Measurements from ENCODE around the gene ACTR3C. TPM values are rescaled to one million over a fixed set of nuclear protein-coding genes. Genes with fewer than 3 reads are reported as not detected.

Gene ACTR3C
- total and polyA plus RNA-seq, 5 donors: 4.2 to 7.4 (median 5.4) TPM

DNA sequence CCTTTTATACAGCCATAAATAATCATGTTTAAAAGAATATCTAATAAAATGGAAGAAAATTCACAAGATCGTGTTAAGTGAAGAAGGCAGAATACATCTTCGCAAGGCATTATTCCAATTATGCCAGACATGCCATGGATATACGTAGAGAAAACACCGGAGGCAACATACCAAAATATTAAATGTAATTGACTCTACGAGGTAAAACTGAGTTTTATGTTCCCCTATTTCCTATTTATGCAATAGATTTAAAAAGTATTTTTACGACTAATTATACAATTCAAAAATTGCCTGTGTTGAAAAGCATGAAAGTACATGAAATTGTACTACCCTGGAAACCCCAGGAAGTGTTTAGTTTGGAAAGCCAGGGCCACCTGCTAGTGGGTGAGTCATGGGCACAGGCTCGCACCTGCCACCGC lies 44.3 kb upstream of the ACTR3C start:
- H3K4me3 ChIP-seq (ENCODE audit: low read length): peak overlapping the region; percentile 63
- peak overlapping the region; percentile 78 for H3K27ac ChIP-seq (ENCODE audit: low read length)
- no peaks in the 10 kb centered on the region for H3K27me3 ChIP-seq (ENCODE audit: control insufficient read depth, insufficient read depth)
- no peaks in the 10 kb centered on the region for H3K9me3 ChIP-seq (ENCODE audit: control insufficient read depth, low read length)
- WGBS: 56% methylated on average over 8 of the region's 8 CpGs
- peak; percentile 6 to 23 for ATAC-seq
- H3K4me1 ChIP-seq (ENCODE audit: control insufficient read depth, insufficient read depth, low read length): peaks cover 4% of the 10 kb centered on the region
- DNase-seq: no peak
- intact Hi-C loops (cut with DNase I): loop anchor here in 1 of 4 donors (5.0 kb wide), 1 partner anchor 35 kb away; no protein-coding TSS in a partner anchor

GRCh38 chr7:150365673-150366398 lies 42.5 kb upstream of the ACTR3C start:
- no peak overlapping the region for H3K4me3 ChIP-seq (ENCODE audit: low read length)
- H3K27ac ChIP-seq (ENCODE audit: low read length): no peak overlapping the region
- intact Hi-C loops (cut with DNase I): loop anchor here in 1 of 4 donors (5.0 kb wide), 1 partner anchor 36 kb away; no protein-coding TSS in a partner anchor
- ATAC-seq: no peak
- 79% methylated on average over 5 of the region's 5 CpGs for WGBS
- peaks cover 4% of the 10 kb centered on the region for H3K4me1 ChIP-seq (ENCODE audit: control insufficient read depth, insufficient read depth, low read length)
- no peaks in the 10 kb centered on the region for H3K9me3 ChIP-seq (ENCODE audit: control insufficient read depth, low read length)
- no peaks in the 10 kb centered on the region for H3K27me3 ChIP-seq (ENCODE audit: control insufficient read depth, insufficient read depth)
- no peak for DNase-seq

DNA sequence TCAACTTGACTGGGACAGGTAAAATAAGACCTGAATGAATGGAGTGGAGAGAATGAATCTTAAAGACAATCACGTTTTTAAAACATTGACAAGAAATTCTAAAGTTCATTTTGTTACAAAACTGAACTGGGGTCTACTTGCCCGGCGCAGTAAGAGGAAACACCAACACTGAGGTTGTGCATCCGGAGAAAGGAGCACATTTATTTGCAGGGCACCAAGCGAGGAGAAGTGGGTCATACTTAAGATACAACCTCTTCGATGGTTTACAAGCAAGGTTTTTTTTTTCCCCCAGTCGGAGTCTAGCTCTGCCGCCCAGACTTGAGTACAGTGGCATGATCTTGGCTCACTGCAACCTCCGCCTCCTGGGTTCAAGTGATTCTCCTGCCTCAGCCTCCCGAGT lies 41.8 kb upstream of the ACTR3C start:
- DNase-seq (no peak), ATAC-seq (no peak)
- intact Hi-C loops (cut with DNase I): loop anchor here in 1 of 4 donors (5.0 kb wide), 1 partner anchor 37 kb away; no protein-coding TSS in a partner anchor
- peaks cover 4% of the 10 kb centered on the region for H3K4me1 ChIP-seq (ENCODE audit: control insufficient read depth, insufficient read depth, low read length)
- H3K9me3 ChIP-seq (ENCODE audit: control insufficient read depth, low read length): no peaks in the 10 kb centered on the region
- WGBS: 86% methylated on average over 10 of the region's 10 CpGs
- no peak overlapping the region for H3K4me3 ChIP-seq (ENCODE audit: low read length)
- H3K27me3 ChIP-seq (ENCODE audit: control insufficient read depth, insufficient read depth): no peaks in the 10 kb centered on the region
- no peak overlapping the region for H3K27ac ChIP-seq (ENCODE audit: low read length)

DNA sequence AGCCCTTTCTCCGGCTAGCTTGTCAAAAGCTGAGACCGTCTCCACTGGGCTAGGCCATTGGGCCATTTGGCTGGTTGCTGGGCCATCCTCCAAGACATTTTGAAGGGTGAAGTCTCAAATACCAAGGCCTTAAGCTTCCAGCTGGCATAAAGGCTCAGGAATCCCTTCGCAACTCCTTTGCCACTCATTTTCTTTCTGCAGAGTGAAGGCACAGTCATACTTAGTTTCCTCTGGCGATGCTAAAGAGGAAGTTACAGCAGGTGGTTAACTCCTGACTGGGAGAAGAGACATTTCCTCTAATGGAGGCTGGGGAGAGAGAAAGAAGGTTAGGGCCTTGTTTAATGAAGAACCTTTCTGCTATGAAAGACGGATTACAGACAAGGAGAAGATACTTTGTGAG lies 40.5 kb upstream of the ACTR3C start:
- H3K27me3 ChIP-seq (ENCODE audit: control insufficient read depth, insufficient read depth): no peaks in the 10 kb centered on the region
- no peak for DNase-seq
- intact Hi-C loops (cut with DNase I): no loop called here
- no peak for ATAC-seq
- no peak overlapping the region for H3K4me3 ChIP-seq (ENCODE audit: low read length)
- WGBS: 70% methylated on average over 5 of the region's 5 CpGs
- H3K4me1 ChIP-seq (ENCODE audit: control insufficient read depth, insufficient read depth, low read length): no peaks in the 10 kb centered on the region
- H3K9me3 ChIP-seq (ENCODE audit: control insufficient read depth, low read length): no peaks in the 10 kb centered on the region
- no peak overlapping the region for H3K27ac ChIP-seq (ENCODE audit: low read length)

DNA sequence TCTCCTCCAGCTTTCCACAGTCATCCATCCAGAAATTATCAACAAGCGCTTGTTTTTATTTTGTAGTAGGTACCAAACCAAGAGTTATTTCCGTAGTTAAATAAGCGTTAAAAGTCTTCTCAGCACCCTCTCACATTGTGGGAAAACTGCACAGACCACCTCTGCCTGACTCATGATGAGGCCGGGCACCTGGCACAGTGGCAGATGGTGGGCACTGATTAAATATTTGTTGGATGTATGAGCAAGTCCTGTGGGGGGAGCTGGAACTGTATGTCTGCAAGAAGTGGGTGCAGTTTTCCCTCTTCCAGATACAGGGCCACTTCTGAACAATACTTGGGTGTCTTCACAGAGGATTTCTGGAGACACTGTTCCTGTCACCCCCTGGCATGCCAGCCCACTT lies 40.0 kb upstream of the ACTR3C start:
- WGBS: 88% methylated on average over 4 of the region's 4 CpGs

GRCh38 chr7:150361807-150362621 lies 38.7 kb upstream of the ACTR3C start:
- no peaks in the 10 kb centered on the region for H3K4me1 ChIP-seq (ENCODE audit: control insufficient read depth, insufficient read depth, low read length)
- ATAC-seq (no peak), DNase-seq (no peak)
- no peaks in the 10 kb centered on the region for H3K9me3 ChIP-seq (ENCODE audit: control insufficient read depth, low read length)
- no peaks in the 10 kb centered on the region for H3K27me3 ChIP-seq (ENCODE audit: control insufficient read depth, insufficient read depth)
- 66% methylated on average over 18 of the region's 18 CpGs for WGBS
- intact Hi-C loops (cut with DNase I): no loop called here
- H3K27ac ChIP-seq (ENCODE audit: low read length): no peak overlapping the region
- H3K4me3 ChIP-seq (ENCODE audit: low read length): no peak overlapping the region

More for the DNA sequence above, 40.0 kb upstream of the ACTR3C start:
- no peaks in the 10 kb centered on the region for H3K9me3 ChIP-seq (ENCODE audit: control insufficient read depth, low read length)
- no peak overlapping the region for H3K4me3 ChIP-seq (ENCODE audit: low read length)
- no peaks in the 10 kb centered on the region for H3K27me3 ChIP-seq (ENCODE audit: control insufficient read depth, insufficient read depth)
- H3K4me1 ChIP-seq (ENCODE audit: control insufficient read depth, insufficient read depth, low read length): no peaks in the 10 kb centered on the region
- DNase-seq: no peak
- intact Hi-C loops (cut with DNase I): no loop called here
- ATAC-seq: no peak
- no peak overlapping the region for H3K27ac ChIP-seq (ENCODE audit: low read length)

DNA sequence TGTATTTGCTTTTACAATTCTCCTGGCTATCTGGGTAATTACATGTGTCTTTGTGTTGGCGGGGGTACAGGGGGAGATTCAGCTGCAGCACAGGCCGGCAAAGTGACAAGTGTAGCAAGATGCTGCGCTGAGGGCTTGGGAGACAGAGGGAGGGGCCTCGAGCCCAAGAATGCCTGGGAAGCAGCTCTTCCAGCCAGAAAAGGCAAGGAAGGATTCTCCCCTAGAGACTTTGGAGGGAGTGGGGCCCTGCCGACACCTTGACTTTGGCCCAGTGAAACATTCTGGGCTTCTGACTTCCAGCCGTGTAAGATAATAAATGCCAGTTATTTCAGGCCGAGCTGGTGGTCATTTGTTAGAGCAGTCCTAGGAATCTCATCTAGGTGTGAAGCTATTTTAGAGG lies 38.1 kb upstream of the ACTR3C start:
- Histone ChIP-seq H3K9me3 (ENCODE audit: control insufficient read depth, low read length) (no peaks in the 10 kb centered on the region), H3K4me3 (ENCODE audit: low read length) (no peak overlapping the region), H3K27ac (ENCODE audit: low read length) (no peak overlapping the region), H3K4me1 (ENCODE audit: control insufficient read depth, insufficient read depth, low read length) (no peaks in the 10 kb centered on the region), H3K27me3 (ENCODE audit: control insufficient read depth, insufficient read depth) (no peaks in the 10 kb centered on the region)
- intact Hi-C loops (cut with DNase I): no loop called here
- 46% methylated on average over 7 of the region's 7 CpGs for WGBS
- ATAC-seq (peak in 1 of 2 donors; percentile 15), DNase-seq (no peak)

DNA sequence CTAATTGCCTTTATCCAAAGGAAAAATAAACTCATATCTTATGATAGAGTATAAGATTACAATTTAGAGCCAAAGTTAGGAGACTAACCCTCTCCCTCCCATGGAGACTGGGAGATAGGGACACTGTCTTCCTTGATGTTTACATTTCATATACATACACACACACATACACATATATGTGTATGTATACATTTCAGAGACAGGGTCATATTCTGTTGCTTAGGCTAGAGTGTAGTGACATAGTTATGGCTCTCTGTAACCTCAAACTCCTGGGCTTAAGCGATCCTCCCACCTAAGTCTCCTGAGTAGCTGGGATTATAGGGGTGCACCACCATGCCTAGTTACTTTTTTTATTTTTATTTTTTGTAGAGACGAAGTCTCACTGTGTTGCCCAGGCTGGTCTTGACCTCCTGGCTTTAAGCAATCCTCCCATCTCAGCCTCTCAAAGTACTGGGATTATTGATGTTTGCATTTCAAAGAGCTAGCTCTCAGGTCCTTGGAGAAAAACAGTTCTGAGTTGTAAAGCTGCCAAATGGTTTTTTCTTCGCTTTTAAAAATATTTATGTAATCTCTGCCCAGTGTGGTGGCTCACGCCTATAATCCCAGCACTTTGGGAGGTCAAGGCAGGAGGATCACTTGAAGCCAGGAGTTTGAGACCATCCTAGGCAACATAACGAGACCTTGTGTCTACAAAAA lies 37.2 kb upstream of the ACTR3C start:
- no peak for ATAC-seq
- intact Hi-C loops (cut with DNase I): no loop called here
- H3K4me1 ChIP-seq (ENCODE audit: control insufficient read depth, insufficient read depth, low read length): no peaks in the 10 kb centered on the region
- no peak overlapping the region for H3K4me3 ChIP-seq (ENCODE audit: low read length)
- no peaks in the 10 kb centered on the region for H3K9me3 ChIP-seq (ENCODE audit: control insufficient read depth, low read length)
- WGBS: 84% methylated on average over 5 of the region's 5 CpGs
- no peak overlapping the region for H3K27ac ChIP-seq (ENCODE audit: low read length)
- H3K27me3 ChIP-seq (ENCODE audit: control insufficient read depth, insufficient read depth): no peaks in the 10 kb centered on the region
- DNase-seq: no peak

GRCh38 chr7:150359622-150360362 lies 36.4 kb upstream of the ACTR3C start:
- intact Hi-C loops (cut with DNase I): loop anchor here in 2 of 4 donors (10.0 kb wide), 1 partner anchor 45 kb away; a partner anchor contains a TSS
- WGBS: 99% methylated on average over 2 of the region's 2 CpGs
- no peak overlapping the region for H3K4me3 ChIP-seq (ENCODE audit: low read length)
- no peaks in the 10 kb centered on the region for H3K9me3 ChIP-seq (ENCODE audit: control insufficient read depth, low read length)
- ATAC-seq (no peak), DNase-seq (no peak)
- no peak overlapping the region for H3K27ac ChIP-seq (ENCODE audit: low read length)
- H3K27me3 ChIP-seq (ENCODE audit: control insufficient read depth, insufficient read depth): no peaks in the 10 kb centered on the region
- no peaks in the 10 kb centered on the region for H3K4me1 ChIP-seq (ENCODE audit: control insufficient read depth, insufficient read depth, low read length)

- H3K4me1 ChIP-seq (ENCODE audit: control insufficient read depth, insufficient read depth, low read length): no peaks in the 10 kb centered on the region
- no peaks in the 10 kb centered on the region for H3K9me3 ChIP-seq (ENCODE audit: control insufficient read depth, low read length)
- DNase-seq (no peak), ATAC-seq (no peak)
- WGBS: 87% methylated on average over 4 of the region's 4 CpGs
- no peak overlapping the region for H3K27ac ChIP-seq (ENCODE audit: low read length)
- intact Hi-C loops (cut with DNase I): loop anchor here in 2 of 4 donors (10.0 kb wide), 1 partner anchor 46 kb away; a partner anchor contains a TSS
- no peaks in the 10 kb centered on the region for H3K27me3 ChIP-seq (ENCODE audit: control insufficient read depth, insufficient read depth)
- no peak overlapping the region for H3K4me3 ChIP-seq (ENCODE audit: low read length)
Measured at GRCh38 chr7:150358988-150359621, 35.8 kb upstream of the ACTR3C start.
